ENCODE measurements around the gene C5orf15. TPM values are rescaled to one million over a fixed set of nuclear protein-coding genes. Genes with fewer than 3 reads are reported as not detected.
A peak's percentile ranks its signal among the peaks of the same experiment; 100 is the strongest.

The C5orf15 gene
- total and polyA plus RNA-seq, 9 of the 15 experiments (the other 6 are each of a cell fraction or from before 2014, with no cell fraction given), result 23.3 to 50.7 (median 35.5) TPM

DNA sequence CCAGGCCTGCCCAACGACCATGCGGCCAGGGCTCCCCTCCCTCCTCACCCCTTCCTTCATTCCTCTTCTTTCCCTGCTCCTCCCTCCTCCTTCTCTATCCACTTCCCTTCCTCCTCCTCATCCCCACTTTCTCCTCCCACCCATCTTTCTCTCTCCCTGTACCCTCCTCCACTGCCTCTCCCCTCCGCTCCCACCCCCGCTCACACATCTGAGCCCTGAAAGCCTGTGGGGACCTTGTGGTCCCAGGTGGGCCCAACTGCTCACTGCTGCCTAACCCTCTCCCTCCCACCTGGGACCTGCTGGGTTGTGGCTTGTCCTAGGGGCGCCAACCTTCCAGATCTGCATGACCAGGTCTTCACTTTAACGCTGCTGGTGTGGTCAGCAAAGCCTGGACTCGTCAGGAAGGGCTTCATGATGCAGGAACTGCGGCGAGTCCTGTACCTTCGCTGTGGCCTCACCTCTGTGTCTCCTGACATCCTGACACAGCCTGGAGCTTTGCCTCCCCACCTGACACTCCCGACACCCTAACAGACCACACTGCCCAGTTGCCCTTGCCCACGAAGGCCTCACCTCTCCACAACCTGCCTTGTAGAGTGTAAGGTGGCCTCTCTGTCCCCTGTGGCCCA lies 34.6 kb downstream of the C5orf15 start:
- FAIRE-seq (no peak), ATAC-seq (no peak)
- TF ChIP-seq ZFX (CRISPR knock-in tag; IDR thresholded peaks at IDR 0.05), result no peak
- TF ChIP-seq ZNF311 (CRISPR knock-in tag; IDR thresholded peaks at IDR 0.05), result no peak
- no peak for TF ChIP-seq TCF15 (CRISPR knock-in tag; IDR thresholded peaks at IDR 0.05)
- TF ChIP-seq IRF1 (CRISPR knock-in tag; IDR thresholded peaks at IDR 0.05; ENCODE audit: borderline replicate concordance), result no peak
- no peak for TF ChIP-seq ARID2 (IDR thresholded peaks at IDR 0.05)
- TF ChIP-seq ZNF263 (CRISPR knock-in tag; IDR thresholded peaks at IDR 0.05; ENCODE audit: borderline replicate concordance), result peak; percentile 42; the same call in 1 of the 2 replicates
- no peak for TF ChIP-seq SREBF2 (CRISPR knock-in tag; IDR thresholded peaks at IDR 0.05)
- TF ChIP-seq SUPT5H (IDR thresholded peaks at IDR 0.05), result no peak
- TF ChIP-seq XRCC3 (IDR thresholded peaks at IDR 0.05), result no peak
- TF ChIP-seq KLF6 (CRISPR knock-in tag; IDR thresholded peaks at IDR 0.05; ENCODE audit: borderline replicate concordance), result no peak
- TF ChIP-seq GTF3C2 (IDR thresholded peaks at IDR 0.05; ENCODE audit: borderline replicate concordance, extremely low read depth, insufficient read length), result no peak
- no peak for TF ChIP-seq HEY1 (CRISPR knock-in tag; IDR thresholded peaks at IDR 0.05; ENCODE audit: borderline replicate concordance)
- TF ChIP-seq, protein P1, sequence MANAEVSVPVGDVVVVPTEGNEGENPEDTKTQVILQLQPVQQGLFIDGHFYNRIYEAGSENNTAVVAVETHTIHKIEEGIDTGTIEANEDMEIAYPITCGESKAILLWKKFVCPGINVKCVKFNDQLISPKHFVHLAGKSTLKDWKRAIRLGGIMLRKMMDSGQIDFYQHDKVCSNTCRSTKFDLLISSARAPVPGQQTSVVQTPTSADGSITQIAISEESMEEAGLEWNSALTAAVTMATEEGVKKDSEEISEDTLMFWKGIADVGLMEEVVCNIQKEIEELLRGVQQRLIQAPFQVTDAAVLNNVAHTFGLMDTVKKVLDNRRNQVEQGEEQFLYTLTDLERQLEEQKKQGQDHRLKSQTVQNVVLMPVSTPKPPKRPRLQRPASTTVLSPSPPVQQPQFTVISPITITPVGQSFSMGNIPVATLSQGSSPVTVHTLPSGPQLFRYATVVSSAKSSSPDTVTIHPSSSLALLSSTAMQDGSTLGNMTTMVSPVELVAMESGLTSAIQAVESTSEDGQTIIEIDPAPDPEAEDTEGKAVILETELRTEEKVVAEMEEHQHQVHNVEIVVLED (CRISPR knock-in tag; IDR thresholded peaks at IDR 0.05), result no peak

More for the DNA sequence above, 34.6 kb downstream of the C5orf15 start:
- peak overlapping the region; percentile 87 for H2AFZ ChIP-seq (ENCODE audit: low read depth, low read length)
- no TSS peak for BruUV-seq (replicated peaks)
- intact Hi-C loops (cut with micrococcal nuclease), result no loop called here
- 71% methylated on average over 8 of the region's 12 CpGs for WGBS (ENCODE audit: insufficient coverage, low coverage, missing lambda C conversion rate)
- no peaks in the 10 kb centered on the region for H3K36me3 ChIP-seq (ENCODE audit: control insufficient read depth, insufficient read depth, low read length)
- POLR2A ChIA-PET, result no interaction called here
- peaks cover 6% of the 10 kb centered on the region for H3K9me1 ChIP-seq (ENCODE audit: control insufficient read depth, insufficient read depth, low read length)
- no peaks in the 10 kb centered on the region for H4K20me1 ChIP-seq (replicated peaks; ENCODE audit: control insufficient read depth, insufficient read depth, low read length)
- peak overlapping the region; percentile 17; the same call in 1 of the 2 replicates for H3K4me2 ChIP-seq (ENCODE audit: insufficient read depth, low read length)
- H3K4me3 ChIP-seq, result no peak overlapping the region
- H3K4me1 ChIP-seq (replicated peaks in 1 of 2; ENCODE audit: control insufficient read depth in 2 of 2, insufficient read depth in 2 of 2, low read length in 2 of 2), result peaks cover 66 to 79% of the 10 kb centered on the region in 2 experiments
- no peaks in the 10 kb centered on the region; the same call in 1 of the 2 replicates for H3K9me3 ChIP-seq (replicated peaks; ENCODE audit: control insufficient read depth, insufficient read depth, low read depth, low read length)
- no peaks in the 10 kb centered on the region for H3K27me3 ChIP-seq (ENCODE audit: control insufficient read depth in 2 of 2, insufficient read depth in 2 of 2, low read length in 2 of 2)
- peak in 2 of 4 experiments; percentile 21 to 22 for DNase-seq (ENCODE audit: extremely low read depth in 1 of 4, low spot score in 3 of 4)
- H3K79me2 ChIP-seq (ENCODE audit: control insufficient read depth, insufficient read depth, low read length), result no peaks in the 10 kb centered on the region
- H3K27ac ChIP-seq (ENCODE audit: extremely low read depth, low read depth, low read length), result peak overlapping the region; percentile 85
- in situ Hi-C loops (cut with MboI), result no loop called here
- H3K9ac ChIP-seq (ENCODE audit: insufficient read depth in 1 of 2, low read depth in 2 of 2, low read length in 2 of 2), result peak overlapping the region; percentile 57 to 76
- CTCF ChIA-PET (ENCODE audit: low intra/inter-chr PET ratio), result no interaction called here

All from K562 (cell line).